Activated CD8-positive, alpha-beta memory T cell treated with anti-CD3 and anti-CD28 coated beads for 1 hour (primary cell): ENCODE data around the gene SUV39H1.
"Not testable (repeated sequence)": the region's sequence is repeated elsewhere in the genome, so short reads cannot be mapped to it uniquely, and the experiment has no call there.

ENCODE experiments used
- DNase-seq, 2 donors: peaks; one replicate each; pipeline ENCODE4 v3.0.0-alpha.2; 2020; ENCODE audit warnings: low read depth in 1 of 2; ENCODE audit errors: extremely low read depth in 1 of 2

Gene SUV39H1

GRCh38 chrX:48685416-48685815 is 11.1 kb upstream of the SUV39H1 start:
- no peak for DNase-seq

GRCh38 chrX:48688531-48689150 is 7.9 kb upstream of the SUV39H1 start:
- no peak for DNase-seq

- no peak for DNase-seq
Observed at GRCh38 chrX:48689208-48689920, 7.2 kb upstream of the SUV39H1 start.

GRCh38 chrX:48691746-48692145 is 4.8 kb upstream of the SUV39H1 start:
- not testable (repeated sequence) for DNase-seq

- DNase-seq, result no peak
Observed at GRCh38 chrX:48694776-48695533, 1.6 kb upstream of the SUV39H1 start.

- no peak for DNase-seq
Observed at GRCh38 chrX:48695534-48695896, 1.0 kb upstream of the SUV39H1 start.

GRCh38 chrX:48695925-48696300 is 621 bp upstream of the SUV39H1 start:
- DNase-seq, result no peak

- no peak for DNase-seq
Observed at GRCh38 chrX:48696909-48697727, 584 bp downstream of the SUV39H1 start.

- DNase-seq, result no peak
Observed at GRCh38 chrX:48698306-48698705, 1.8 kb downstream of the SUV39H1 start.

- DNase-seq, result no peak
Observed at GRCh38 chrX:48700246-48700645, 3.7 kb downstream of the SUV39H1 start.

- no peak for DNase-seq
Observed at GRCh38 chrX:48700951-48701653, 4.6 kb downstream of the SUV39H1 start.

GRCh38 chrX:48702032-48702431 is 5.5 kb downstream of the SUV39H1 start:
- no peak for DNase-seq

GRCh38 chrX:48702716-48703115 is 6.2 kb downstream of the SUV39H1 start:
- DNase-seq, result no peak

GRCh38 chrX:48703228-48703627 is 6.7 kb downstream of the SUV39H1 start:
- no peak for DNase-seq

- DNase-seq, result no peak
Observed at GRCh38 chrX:48703642-48704481, 7.3 kb downstream of the SUV39H1 start.

- no peak for DNase-seq
Observed at GRCh38 chrX:48705871-48706270, 9.3 kb downstream of the SUV39H1 start.

- no peak for DNase-seq
Observed at GRCh38 chrX:48709522-48710112, 13.1 kb downstream of the SUV39H1 start.

GRCh38 chrX:48711162-48711928 is 14.8 kb downstream of the SUV39H1 start:
- DNase-seq, result no peak
